GM21723 (cell line): Measurements from ENCODE around the gene DYSF.
"Not testable (repeated sequence)": the region's sequence is repeated elsewhere in the genome, so short reads cannot be mapped to it uniquely, and the experiment has no call there.

Experiments used
- ATAC-seq: cut with Tn5 transposase; IDR thresholded peaks from one replicate; pipeline ENCODE4 v1.9.1; 2021; ENCODE audit warnings: mild to moderate bottlenecking, moderate library complexity; ENCODE audit not compliant: unreplicated experiment

DYSF gene

GRCh38 chr2:71469403-71470398 is 16.3 kb downstream of the DYSF start:
- ATAC-seq = no peak

- no peak for ATAC-seq
Measured at GRCh38 chr2:71471276-71471675, 17.9 kb downstream of the DYSF start.

DNA sequence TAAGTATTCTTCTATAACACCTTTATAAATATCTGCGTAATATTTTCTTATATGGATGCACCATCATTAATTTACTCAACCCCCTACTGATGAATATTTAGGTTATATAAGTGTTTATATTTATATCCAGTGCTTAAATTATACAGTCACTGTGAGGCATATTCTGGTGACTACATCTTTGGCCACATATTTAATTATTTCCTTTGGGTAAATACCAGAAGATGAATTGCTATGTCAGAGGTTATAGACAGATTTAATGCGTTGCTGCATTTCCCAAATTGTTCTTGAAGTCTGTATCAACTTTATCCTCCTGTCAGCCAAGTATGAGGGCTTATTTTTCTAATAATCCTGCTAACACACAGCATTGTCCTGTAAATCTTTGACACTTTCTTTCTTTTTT is 18.7 kb downstream of the DYSF start:
- no peak for ATAC-seq

DNA sequence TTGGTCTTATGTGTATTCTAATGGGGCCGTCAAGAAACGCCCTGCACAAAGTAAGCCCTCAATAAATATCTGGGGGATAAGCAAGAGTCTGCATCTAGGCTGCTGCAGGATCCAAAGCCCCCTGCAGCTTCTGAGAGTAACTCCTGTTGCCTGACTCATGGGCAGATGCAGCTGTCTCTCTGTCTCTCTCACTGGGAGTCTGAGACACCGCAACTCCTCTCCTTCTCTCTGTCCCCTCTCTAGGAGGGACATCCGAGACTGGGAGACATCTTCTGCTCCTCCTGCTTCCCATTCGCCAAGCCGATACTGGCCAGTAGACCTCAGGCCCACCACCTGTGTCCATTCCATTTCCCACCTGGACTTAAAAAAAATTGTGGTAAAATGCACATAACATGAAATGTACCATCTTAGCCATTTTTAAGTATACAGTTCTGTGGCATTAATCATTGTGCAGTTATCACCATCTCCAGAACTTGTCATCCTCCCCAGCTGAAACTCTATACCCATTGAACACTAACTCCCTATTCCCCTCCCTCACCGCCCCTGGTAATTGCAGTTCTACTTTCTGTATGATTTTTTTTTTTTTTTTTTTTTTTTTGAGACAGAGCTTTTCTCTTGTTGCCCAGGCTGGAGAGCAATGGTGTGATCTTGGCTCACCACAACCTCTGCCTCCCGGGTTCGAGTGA is 20.1 kb downstream of the DYSF start:
- ATAC-seq = no peak

GRCh38 chr2:71474116-71474743 is 20.9 kb downstream of the DYSF start:
- ATAC-seq = no peak

GRCh38 chr2:71474744-71475397 is 21.5 kb downstream of the DYSF start:
- no peak for ATAC-seq

- no peak for ATAC-seq
Measured at GRCh38 chr2:71476495-71476894, 23.1 kb downstream of the DYSF start.

DNA sequence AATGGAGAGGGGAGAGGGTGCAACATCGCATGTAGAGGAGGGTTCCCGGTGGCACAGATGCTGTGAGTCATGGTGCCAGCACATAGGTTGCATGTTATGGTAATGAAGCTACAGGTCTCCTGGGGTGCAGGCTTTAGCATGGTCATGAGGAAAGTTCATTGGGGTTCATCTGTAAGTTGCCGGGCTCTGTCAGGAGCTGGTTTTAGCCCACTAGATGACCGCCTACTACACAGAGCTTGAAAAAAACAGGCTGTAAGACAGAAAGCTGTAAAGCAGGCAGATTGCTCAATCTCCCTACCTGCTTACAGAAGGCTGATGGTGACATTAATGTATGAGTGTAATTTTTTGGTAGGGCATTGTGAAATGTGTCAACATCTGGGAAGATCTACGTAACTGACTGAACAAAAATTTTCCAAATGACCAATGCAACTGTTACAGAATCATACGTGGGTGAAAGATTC is 23.9 kb downstream of the DYSF start:
- ATAC-seq = no peak

- ATAC-seq = no peak
Measured at GRCh38 chr2:71478806-71479205, 25.4 kb downstream of the DYSF start.

- ATAC-seq = no peak
Measured at GRCh38 chr2:71479261-71479660, 25.9 kb downstream of the DYSF start.

DNA sequence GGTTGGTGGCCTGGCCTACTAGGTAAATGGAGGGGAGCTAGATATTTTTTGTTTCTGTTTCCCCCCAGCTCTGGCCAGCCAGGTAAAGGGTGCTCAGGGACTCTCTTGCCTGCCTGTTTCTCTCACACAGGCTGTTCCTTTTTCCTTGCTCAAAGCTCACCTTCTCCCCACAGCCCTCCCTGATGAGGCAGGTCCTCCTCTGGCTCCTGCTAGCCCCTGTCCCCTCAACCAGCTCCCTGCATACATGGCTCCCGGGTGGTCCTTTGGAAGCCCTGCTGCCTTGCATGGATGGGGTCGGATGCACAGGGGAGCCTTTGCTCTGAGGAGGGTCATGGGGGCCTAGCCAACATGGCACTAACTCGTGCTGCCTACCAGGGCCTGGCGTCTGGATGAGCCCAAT is 27.8 kb downstream of the DYSF start:
- no peak for ATAC-seq

- ATAC-seq = no peak
Measured at GRCh38 chr2:71482055-71482454, 28.7 kb downstream of the DYSF start.

DNA sequence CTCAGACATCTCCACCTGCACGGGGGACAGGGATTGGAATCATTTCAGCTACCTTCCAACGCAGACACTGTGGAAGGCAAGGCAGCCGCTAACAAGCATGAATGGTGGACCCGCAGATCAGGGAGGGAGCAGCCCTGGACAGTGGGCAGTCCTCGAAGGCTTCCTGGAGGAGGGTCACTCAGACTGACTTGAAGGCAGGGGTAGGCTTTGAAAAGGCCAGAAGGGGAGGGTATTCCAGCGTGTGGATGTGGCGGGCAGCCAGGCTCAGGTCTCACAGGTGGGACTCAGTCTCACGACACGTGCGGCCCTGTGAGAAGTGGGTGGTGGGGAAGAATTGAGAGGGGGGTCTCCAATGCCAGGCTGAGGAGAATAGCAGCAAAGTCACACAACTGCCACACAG is 29.9 kb downstream of the DYSF start:
- no peak for ATAC-seq

DNA sequence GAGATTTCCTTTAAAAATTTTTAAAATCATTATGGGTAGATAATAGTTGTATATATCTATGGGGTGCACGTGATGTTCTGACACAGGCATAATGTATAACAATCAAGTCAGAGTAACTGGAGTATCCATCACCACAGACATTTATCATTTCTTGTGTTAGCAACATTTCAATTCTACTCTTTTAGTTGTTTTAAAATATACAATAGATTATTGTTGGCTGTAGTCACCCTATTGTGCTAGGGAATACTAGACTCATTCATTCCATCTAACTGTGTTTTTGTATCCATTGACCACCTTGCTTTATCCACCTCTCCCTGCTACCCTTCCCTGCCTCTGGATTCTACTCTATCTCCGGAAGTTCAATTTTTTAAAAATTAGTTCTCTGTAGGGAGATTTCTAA is 31.0 kb downstream of the DYSF start:
- ATAC-seq = no peak

GRCh38 chr2:71486881-71487640 is 33.7 kb downstream of the DYSF start:
- ATAC-seq = no peak

DNA sequence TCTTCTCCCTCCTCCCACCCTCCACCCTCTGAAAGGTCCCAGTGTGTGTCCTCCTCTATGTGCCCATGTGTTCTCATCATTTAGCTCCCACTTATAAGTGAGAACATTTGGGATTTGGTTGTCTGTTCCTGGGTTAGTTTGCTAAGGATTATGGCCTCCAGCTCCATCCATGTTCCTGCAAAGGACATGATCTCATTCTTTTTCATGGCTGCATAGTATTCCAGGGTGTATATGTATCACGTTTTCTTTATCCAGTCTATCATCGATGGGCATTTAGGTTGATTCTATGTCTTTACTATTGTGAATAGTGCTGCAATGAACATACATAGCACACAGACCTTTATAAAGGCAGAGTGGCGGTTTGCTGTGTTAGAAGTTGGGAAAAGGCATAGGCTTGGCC is 38.2 kb downstream of the DYSF start:
- ATAC-seq = not testable (repeated sequence)

- ATAC-seq = no peak
Measured at GRCh38 chr2:71492112-71492511, 38.8 kb downstream of the DYSF start.

GRCh38 chr2:71494091-71494490 is 40.7 kb downstream of the DYSF start:
- ATAC-seq = no peak

DNA sequence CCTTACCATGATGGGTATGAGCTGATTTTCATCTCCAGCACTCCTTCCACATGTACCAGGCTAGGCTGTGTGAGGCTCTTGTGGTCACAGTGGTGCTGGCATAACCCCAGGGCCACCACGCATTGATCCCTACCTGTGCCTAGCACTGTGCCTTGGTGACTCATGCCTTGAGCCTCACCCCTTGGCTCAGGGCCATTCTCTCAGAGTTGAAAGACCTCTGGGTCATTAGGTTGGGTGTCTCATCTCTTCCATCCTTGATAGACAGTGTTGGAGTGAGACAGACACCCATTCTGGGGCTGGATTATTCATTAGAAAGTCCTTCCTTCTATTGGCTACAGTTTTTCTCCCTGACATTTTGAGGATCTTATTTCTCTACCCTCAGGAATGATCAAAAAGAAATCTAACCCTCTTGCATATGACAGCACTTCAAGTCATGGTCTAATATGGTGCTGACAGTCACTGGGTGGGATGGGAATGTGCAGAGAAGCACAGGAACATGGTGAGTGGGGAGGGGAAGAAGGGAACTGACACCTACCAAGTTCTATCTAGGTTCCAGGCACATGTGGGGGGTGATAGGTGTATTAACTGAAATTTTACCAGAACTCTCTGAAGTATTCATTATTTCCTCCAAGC is 41.3 kb downstream of the DYSF start:
- ATAC-seq = no peak
